SH-SY5Y (cell line): ENCODE measurements around the gene GHR.

Experiments
- GATA2 ChIP-seq: IDR thresholded peaks from 2 replicates; pipeline ENCODE4 v1.6.1; 2011; ENCODE audit warnings: mild to moderate bottlenecking, low read depth, low read length
- GATA3 ChIP-seq: IDR thresholded peaks from 2 replicates; pipeline ENCODE4 v1.6.1; 2011; ENCODE audit warnings: low read depth, mild to moderate bottlenecking, low read length, moderate library complexity

DNA sequence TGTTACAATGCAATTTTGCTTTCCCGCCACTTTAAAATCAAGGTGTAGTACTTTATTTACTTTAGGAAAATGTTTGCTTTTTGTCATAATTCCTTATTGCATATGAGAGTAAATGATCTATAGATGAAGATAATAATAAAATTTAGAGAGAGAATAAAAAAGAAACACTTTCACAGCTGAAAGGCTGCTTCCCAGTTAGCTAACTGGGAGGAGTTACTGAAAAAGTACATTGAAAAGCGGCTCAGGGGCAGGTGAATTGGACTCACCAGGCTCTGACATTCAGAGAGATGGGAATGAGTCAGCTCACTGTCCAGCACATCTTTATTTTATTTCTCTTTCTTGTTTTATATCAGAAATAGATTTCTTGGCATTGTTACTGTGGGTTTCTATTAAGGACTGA, 201.7 kb downstream of the GHR start:
- TF ChIP-seq GATA2 = no peak
- no peak for TF ChIP-seq GATA3
